ENCODE results near the gene NEU1. TPM values are rescaled to one million over a fixed set of nuclear protein-coding genes. Genes with fewer than 3 reads are reported as not detected.

The NEU1 gene
- total RNA-seq, 1 donor from 2014 or later, result 21.6 TPM

DNA sequence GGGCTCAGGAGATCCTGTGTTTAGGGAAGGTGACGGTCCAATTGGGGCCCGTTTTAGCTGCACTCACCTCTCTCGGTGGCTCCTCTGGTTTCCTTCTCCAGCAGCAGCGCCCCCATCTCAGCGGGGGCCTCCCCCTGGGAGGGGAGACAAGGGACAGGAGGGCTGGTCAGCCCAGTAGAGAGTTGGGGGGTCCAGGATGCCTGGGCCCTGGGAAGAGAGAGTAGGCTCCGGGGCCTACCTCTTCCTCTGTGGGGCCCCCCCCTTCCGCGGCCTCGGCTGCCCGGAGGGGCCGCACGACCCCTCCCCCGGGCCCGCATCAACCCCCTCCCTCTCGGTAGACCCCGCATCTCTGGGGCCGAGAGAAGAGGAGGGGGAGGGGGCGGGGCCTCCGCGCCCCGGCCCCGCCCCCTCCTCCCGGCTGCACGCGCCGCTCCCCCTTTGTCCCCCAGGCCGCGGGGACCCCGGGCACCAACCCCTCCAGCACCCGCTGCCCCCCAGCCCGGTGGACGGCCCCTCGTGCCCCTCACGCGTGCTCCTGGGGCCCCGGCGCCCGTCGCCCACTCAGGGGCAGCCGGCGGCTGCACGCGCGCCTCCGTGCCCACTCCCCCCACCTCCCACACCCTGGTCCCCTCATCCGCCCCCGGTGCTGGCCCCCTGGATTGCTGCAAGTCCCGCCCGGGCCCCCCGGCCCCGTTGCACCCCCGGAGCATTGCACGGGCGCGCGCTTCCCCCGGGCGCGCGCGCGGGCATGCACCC lies 34.4 kb upstream of the NEU1 start:
- H3K9me3 ChIP-seq, result no peaks in the 10 kb centered on the region
- no peaks in the 10 kb centered on the region for H3K27me3 ChIP-seq
- peak overlapping the region; percentile 74 to 79 for H3K27ac ChIP-seq
- DNase-seq (ENCODE audit: low spot score in 2 of 2), result no peak
- TF ChIP-seq, protein P1, sequence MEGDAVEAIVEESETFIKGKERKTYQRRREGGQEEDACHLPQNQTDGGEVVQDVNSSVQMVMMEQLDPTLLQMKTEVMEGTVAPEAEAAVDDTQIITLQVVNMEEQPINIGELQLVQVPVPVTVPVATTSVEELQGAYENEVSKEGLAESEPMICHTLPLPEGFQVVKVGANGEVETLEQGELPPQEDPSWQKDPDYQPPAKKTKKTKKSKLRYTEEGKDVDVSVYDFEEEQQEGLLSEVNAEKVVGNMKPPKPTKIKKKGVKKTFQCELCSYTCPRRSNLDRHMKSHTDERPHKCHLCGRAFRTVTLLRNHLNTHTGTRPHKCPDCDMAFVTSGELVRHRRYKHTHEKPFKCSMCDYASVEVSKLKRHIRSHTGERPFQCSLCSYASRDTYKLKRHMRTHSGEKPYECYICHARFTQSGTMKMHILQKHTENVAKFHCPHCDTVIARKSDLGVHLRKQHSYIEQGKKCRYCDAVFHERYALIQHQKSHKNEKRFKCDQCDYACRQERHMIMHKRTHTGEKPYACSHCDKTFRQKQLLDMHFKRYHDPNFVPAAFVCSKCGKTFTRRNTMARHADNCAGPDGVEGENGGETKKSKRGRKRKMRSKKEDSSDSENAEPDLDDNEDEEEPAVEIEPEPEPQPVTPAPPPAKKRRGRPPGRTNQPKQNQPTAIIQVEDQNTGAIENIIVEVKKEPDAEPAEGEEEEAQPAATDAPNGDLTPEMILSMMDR (IDR thresholded peaks at IDR 0.05), result no peak
- peaks cover 0 to 3% of the 10 kb centered on the region in 2 donors for H3K4me1 ChIP-seq
- intact Hi-C loops (cut with DNase I), result loop anchor here (2.0 kb wide), 1 partner anchor 34 kb away; the partner anchor contains the start of gene NEU1
- peak overlapping the region; percentile 94 to 99 for H3K4me3 ChIP-seq
- peaks cover 11 to 17% of the 10 kb centered on the region in 2 donors for H3K36me3 ChIP-seq

DNA sequence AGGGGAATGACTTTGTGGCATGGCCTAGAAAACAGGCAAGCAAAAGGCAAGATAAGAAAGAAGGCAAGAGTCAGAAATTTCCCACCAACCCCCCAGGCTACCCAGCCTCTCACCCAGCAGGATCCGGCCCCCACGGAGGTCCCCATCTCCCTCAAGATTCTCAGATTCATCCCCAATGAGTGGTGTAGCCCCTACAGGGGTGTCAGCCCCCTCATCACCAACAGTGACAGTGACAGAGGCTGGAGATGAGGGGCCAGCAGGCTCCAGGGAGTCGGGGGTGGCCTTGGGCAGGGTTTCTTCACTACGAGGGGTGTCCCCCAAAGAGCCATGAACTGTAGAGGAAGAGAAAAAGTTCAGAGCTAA lies 33.9 kb upstream of the NEU1 start:
- peak overlapping the region; percentile 94 to 99 for H3K4me3 ChIP-seq
- H3K27ac ChIP-seq, result peak overlapping the region; percentile 74 to 79
- TF ChIP-seq, protein P1 (IDR thresholded peaks at IDR 0.05), result no peak
- no peaks in the 10 kb centered on the region for H3K27me3 ChIP-seq
- H3K4me1 ChIP-seq, result peaks cover 0 to 3% of the 10 kb centered on the region in 2 donors
- no peaks in the 10 kb centered on the region for H3K9me3 ChIP-seq
- intact Hi-C loops (cut with DNase I), result loop anchor here (2.0 kb wide), 1 partner anchor 34 kb away; the partner anchor contains the start of gene NEU1
- H3K36me3 ChIP-seq, result peaks cover 16 to 22% of the 10 kb centered on the region in 2 donors
- DNase-seq (ENCODE audit: low spot score in 2 of 2), result no peak

DNA sequence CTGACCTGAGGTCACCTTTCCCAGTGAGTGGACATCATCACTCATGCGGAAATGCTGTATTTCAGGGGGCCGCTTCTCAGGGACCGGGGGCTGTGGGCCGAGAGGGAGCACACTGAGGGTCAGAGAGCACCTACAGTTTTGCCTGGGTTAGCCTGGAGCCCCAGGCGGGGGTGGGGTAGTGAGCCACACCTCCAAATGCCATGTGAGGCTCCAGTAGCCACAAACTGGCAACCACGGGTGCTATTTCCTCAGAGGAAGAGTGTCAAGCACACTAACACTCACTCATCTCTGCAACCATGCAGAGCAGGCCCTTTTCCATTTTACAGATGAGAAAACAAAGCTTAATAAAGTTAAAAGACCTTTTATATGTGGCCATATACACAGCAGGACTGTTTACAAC lies 30.2 kb upstream of the NEU1 start:
- DNase-seq (ENCODE audit: low spot score in 2 of 2), result no peak
- no peaks in the 10 kb centered on the region for H3K27me3 ChIP-seq
- H3K36me3 ChIP-seq, result peaks cover 45 to 48% of the 10 kb centered on the region in 2 donors
- TF ChIP-seq, protein P1 (IDR thresholded peaks at IDR 0.05), result no peak
- no peak overlapping the region for H3K4me3 ChIP-seq
- H3K27ac ChIP-seq, result no peak overlapping the region
- H3K9me3 ChIP-seq, result no peaks in the 10 kb centered on the region
- no peaks in the 10 kb centered on the region for H3K4me1 ChIP-seq
- intact Hi-C loops (cut with DNase I), result no loop called here

DNA sequence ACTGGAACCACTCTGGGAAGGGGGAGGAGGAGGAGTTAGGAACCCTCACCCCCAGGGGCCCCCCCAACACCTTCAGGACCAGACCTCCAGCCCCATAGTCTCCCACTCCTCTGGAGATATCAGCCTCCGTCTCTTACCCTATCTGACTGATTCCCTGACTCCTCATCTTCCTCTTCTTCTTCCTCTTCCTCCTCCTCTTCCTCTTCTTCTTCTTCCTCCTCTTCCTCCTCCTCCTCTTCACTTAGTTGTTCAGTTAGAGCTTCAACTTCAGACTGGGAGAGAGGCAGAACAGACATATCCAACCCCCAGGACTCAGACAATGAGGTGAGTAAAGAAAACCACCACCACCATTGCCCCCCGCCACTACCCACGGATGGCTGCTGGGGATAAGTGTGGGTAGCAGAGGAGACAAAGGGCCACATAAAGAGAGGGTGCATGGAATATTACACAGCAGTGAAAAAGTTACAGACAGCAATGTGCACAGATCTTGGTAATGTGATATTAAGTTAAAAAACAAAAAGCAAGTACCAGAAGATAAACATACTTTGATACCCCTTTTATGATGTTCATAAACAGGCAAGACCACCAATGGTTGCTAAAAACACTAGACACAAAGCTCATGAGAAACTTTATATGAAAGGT lies 26.8 kb upstream of the NEU1 start:
- intact Hi-C loops (cut with DNase I), result no loop called here
- DNase-seq (ENCODE audit: low spot score in 2 of 2), result no peak
- Histone ChIP-seq H3K27me3 (no peaks in the 10 kb centered on the region), H3K36me3 (peaks cover 61 to 79% of the 10 kb centered on the region in 2 donors), H3K27ac (no peak overlapping the region), H3K9me3 (no peaks in the 10 kb centered on the region), H3K4me3 (no peak overlapping the region), H3K4me1 (no peaks in the 10 kb centered on the region)
- TF ChIP-seq, protein P1 (IDR thresholded peaks at IDR 0.05), result no peak

DNA sequence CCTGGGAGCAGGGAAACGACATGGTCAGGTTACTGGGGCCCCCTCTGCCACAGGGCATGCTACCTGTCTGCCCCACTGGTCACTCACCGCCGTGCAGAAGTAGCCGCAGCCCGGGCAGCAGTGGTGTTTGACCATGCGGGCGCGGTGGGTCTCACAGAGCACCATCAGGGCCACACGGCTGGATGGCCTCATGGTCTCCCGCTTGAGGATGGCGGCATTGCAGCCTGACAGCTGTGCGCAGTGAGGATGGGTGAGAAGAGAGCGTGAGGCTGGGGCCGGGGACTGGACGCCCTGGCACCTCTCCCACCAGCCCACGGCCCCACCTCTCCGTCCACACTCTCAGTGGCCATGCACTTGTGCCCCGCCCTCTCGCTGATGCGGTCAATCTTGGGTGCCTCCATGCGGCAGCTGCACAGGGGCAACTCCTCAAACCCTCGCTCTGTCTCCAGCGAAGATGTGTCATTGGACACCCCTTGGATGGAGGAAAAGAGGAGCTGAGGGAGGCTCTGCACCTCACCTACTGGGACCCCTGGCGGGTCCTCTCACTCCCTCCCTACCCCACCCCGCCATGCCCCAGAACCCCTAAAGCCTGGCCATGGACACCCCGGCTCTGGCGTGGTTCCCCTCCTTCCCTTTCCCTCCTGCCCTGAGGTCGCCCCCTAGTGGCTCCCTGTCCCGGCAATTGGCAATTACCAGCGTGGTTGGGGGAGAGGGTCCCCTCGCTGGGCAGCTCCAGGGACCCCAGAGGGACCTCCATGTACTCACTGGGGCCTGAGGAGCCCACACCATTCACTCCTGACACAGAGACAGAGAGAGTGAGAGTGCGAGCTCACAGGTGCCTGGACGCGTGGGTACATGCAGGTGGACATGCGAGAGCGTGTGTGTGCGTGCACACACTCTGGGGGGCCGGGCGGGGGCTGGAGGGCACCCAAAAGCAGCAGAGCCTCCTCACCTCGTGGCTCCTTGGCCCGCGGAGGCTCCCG lies 25.9 kb upstream of the NEU1 start:
- Histone ChIP-seq H3K9me3 (no peaks in the 10 kb centered on the region), H3K4me1 (no peaks in the 10 kb centered on the region), H3K4me3 (no peak overlapping the region), H3K27ac (no peak overlapping the region), H3K36me3 (peaks cover 67 to 85% of the 10 kb centered on the region in 2 donors), H3K27me3 (no peaks in the 10 kb centered on the region)
- DNase-seq (ENCODE audit: low spot score in 2 of 2), result no peak
- intact Hi-C loops (cut with DNase I), result no loop called here
- TF ChIP-seq, protein P1 (IDR thresholded peaks at IDR 0.05), result peak in 2 of 3 experiments; percentile 53 to 59

Measured in ascending aorta (tissue), 2 donors.